Measurements from ENCODE around the gene YTHDF2. TPM values are rescaled to one million over a fixed set of nuclear protein-coding genes. Genes with fewer than 3 reads are reported as not detected.
"Not testable (repeated sequence)": the region's sequence is repeated elsewhere in the genome, so short reads cannot be mapped to it uniquely, and the experiment has no call there.

Gene YTHDF2
- polyA plus RNA-seq, 1 donor from 2014 or later = 110 TPM

- H3K27me3 Mint-ChIP-seq = peaks cover 2% of the 10 kb centered on the region
- no peaks in the 10 kb centered on the region for H3K9me3 Mint-ChIP-seq
- H3K4me3 Mint-ChIP-seq = peak overlapping the region in 1 of 4 donors; percentile 95
- H3K4me1 Mint-ChIP-seq = peaks cover 3 to 5% (median 4%) of the 10 kb centered on the region in 3 donors
- peaks cover 1% of the 10 kb centered on the region for H3K36me3 Mint-ChIP-seq
- no peak overlapping the region for H3K27ac Mint-ChIP-seq
These were observed 39.6 kb downstream of the YTHDF2 start for GRCh38 chr1:28776341-28776740.

- Mint-ChIP-seq H3K27ac (peak overlapping the region in 1 of 3 donors; percentile 52), H3K4me1 (peaks cover 0 to 5% (median 3%) of the 10 kb centered on the region in 3 donors), H3K9me3 (no peaks in the 10 kb centered on the region), H3K4me3 (no peak overlapping the region), H3K36me3 (peaks cover 4% of the 10 kb centered on the region), H3K27me3 (peaks cover 2% of the 10 kb centered on the region)
These were observed 41.3 kb downstream of the YTHDF2 start for GRCh38 chr1:28778021-28778420.

GRCh38 chr1:28779751-28780408 is 43.1 kb downstream of the YTHDF2 start:
- Mint-ChIP-seq H3K4me3 (no peak overlapping the region), H3K27ac (no peak overlapping the region), H3K9me3 (no peaks in the 10 kb centered on the region), H3K4me1 (peaks cover under 1 to 4% (median 2%) of the 10 kb centered on the region in 3 donors), H3K36me3 (peaks cover 3% of the 10 kb centered on the region), H3K27me3 (peaks cover 2% of the 10 kb centered on the region)

- peaks cover 2% of the 10 kb centered on the region for H3K27me3 Mint-ChIP-seq
These were observed 44.6 kb downstream of the YTHDF2 start for GRCh38 chr1:28781305-28781704.

GRCh38 chr1:28782011-28782410 is 45.3 kb downstream of the YTHDF2 start:
- Mint-ChIP-seq H3K36me3 (peaks cover 5% of the 10 kb centered on the region), H3K4me3 (peak overlapping the region in 1 of 4 donors; percentile 45), H3K27me3 (peaks cover 2% of the 10 kb centered on the region), H3K9me3 (no peaks in the 10 kb centered on the region), H3K27ac (peak overlapping the region in 1 of 3 donors; percentile 31), H3K4me1 (peaks cover 6 to 8% (median 7%) of the 10 kb centered on the region in 3 donors)

More at GRCh38 chr1:28781305-28781704, 44.6 kb downstream of the YTHDF2 start:
- no peaks in the 10 kb centered on the region for H3K9me3 Mint-ChIP-seq
- H3K36me3 Mint-ChIP-seq = peaks cover 5% of the 10 kb centered on the region
- no peak overlapping the region for H3K4me3 Mint-ChIP-seq
- H3K4me1 Mint-ChIP-seq = peaks cover 6 to 8% (median 7%) of the 10 kb centered on the region in 3 donors
- peak overlapping the region in 1 of 3 donors; percentile 91 for H3K27ac Mint-ChIP-seq

GRCh38 chr1:28783363-28783762 is 46.6 kb downstream of the YTHDF2 start:
- no peak overlapping the region for H3K27ac Mint-ChIP-seq
- peaks cover 2% of the 10 kb centered on the region for H3K27me3 Mint-ChIP-seq
- H3K9me3 Mint-ChIP-seq = no peaks in the 10 kb centered on the region
- H3K36me3 Mint-ChIP-seq = peaks cover 5% of the 10 kb centered on the region
- H3K4me3 Mint-ChIP-seq = peak overlapping the region in 1 of 4 donors; percentile 30
- peaks cover 6 to 8% (median 7%) of the 10 kb centered on the region in 3 donors for H3K4me1 Mint-ChIP-seq

- H3K4me3 Mint-ChIP-seq = no peak overlapping the region
- no peak overlapping the region for H3K27ac Mint-ChIP-seq
- no peaks in the 10 kb centered on the region for H3K9me3 Mint-ChIP-seq
- H3K36me3 Mint-ChIP-seq = peaks cover 2% of the 10 kb centered on the region
- H3K4me1 Mint-ChIP-seq = peaks cover 6 to 8% (median 7%) of the 10 kb centered on the region in 3 donors
- peaks cover 1% of the 10 kb centered on the region for H3K27me3 Mint-ChIP-seq
These were observed 52.7 kb downstream of the YTHDF2 start for GRCh38 chr1:28789412-28789811.

- no peak overlapping the region for H3K27ac Mint-ChIP-seq
These were observed 53.1 kb downstream of the YTHDF2 start for GRCh38 chr1:28789816-28790215.

GRCh38 chr1:28790377-28791035 is 53.8 kb downstream of the YTHDF2 start:
- peaks cover 2% of the 10 kb centered on the region for H3K36me3 Mint-ChIP-seq

More at GRCh38 chr1:28789816-28790215, 53.1 kb downstream of the YTHDF2 start:
- peaks cover 2% of the 10 kb centered on the region for H3K36me3 Mint-ChIP-seq
- peaks cover 1% of the 10 kb centered on the region for H3K27me3 Mint-ChIP-seq
- peaks cover 6 to 8% (median 7%) of the 10 kb centered on the region in 3 donors for H3K4me1 Mint-ChIP-seq
- no peak overlapping the region for H3K4me3 Mint-ChIP-seq
- no peaks in the 10 kb centered on the region for H3K9me3 Mint-ChIP-seq

GRCh38 chr1:28791929-28792328 is 55.2 kb downstream of the YTHDF2 start:
- not testable (repeated sequence) for H3K4me1 Mint-ChIP-seq, H3K4me3 Mint-ChIP-seq, H3K27me3 Mint-ChIP-seq, H3K36me3 Mint-ChIP-seq, H3K9me3 Mint-ChIP-seq
- peak overlapping the region in 1 of 3 donors; percentile 65 for H3K27ac Mint-ChIP-seq

More at GRCh38 chr1:28790377-28791035, 53.8 kb downstream of the YTHDF2 start:
- Mint-ChIP-seq H3K27ac (no peak overlapping the region), H3K4me3 (no peak overlapping the region), H3K27me3 (peaks cover 1% of the 10 kb centered on the region), H3K4me1 (peaks cover 3% of the 10 kb centered on the region in 3 donors), H3K9me3 (no peaks in the 10 kb centered on the region)

GRCh38 chr1:28792644-28793121 is 55.9 kb downstream of the YTHDF2 start:
- Mint-ChIP-seq H3K36me3 (no peaks in the 10 kb centered on the region), H3K4me3 (no peak overlapping the region)

GRCh38 chr1:28794582-28794981 is 57.8 kb downstream of the YTHDF2 start:
- not testable (repeated sequence) for H3K27me3 Mint-ChIP-seq, H3K36me3 Mint-ChIP-seq, H3K27ac Mint-ChIP-seq, H3K4me1 Mint-ChIP-seq, H3K9me3 Mint-ChIP-seq
- peak overlapping the region in 1 of 4 donors; percentile 3 for H3K4me3 Mint-ChIP-seq

More at GRCh38 chr1:28792644-28793121, 55.9 kb downstream of the YTHDF2 start:
- Mint-ChIP-seq H3K4me1 (no peaks in the 10 kb centered on the region), H3K27me3 (peaks cover 5% of the 10 kb centered on the region), H3K27ac (no peak overlapping the region), H3K9me3 (no peaks in the 10 kb centered on the region)

- Mint-ChIP-seq H3K27me3 (peaks cover 11% of the 10 kb centered on the region), H3K36me3 (no peaks in the 10 kb centered on the region), H3K4me3 (no peak overlapping the region), H3K9me3 (no peaks in the 10 kb centered on the region), H3K27ac (no peak overlapping the region), H3K4me1 (peaks cover 0 to 2% (median 2%) of the 10 kb centered on the region in 3 donors)
These were observed 59.8 kb downstream of the YTHDF2 start for GRCh38 chr1:28796352-28797211.

- H3K36me3 Mint-ChIP-seq = peaks cover 2% of the 10 kb centered on the region
- peaks cover 0 to 2% (median 2%) of the 10 kb centered on the region in 3 donors for H3K4me1 Mint-ChIP-seq
- no peaks in the 10 kb centered on the region for H3K9me3 Mint-ChIP-seq
- H3K27ac Mint-ChIP-seq = no peak overlapping the region
- no peak overlapping the region for H3K4me3 Mint-ChIP-seq
- H3K27me3 Mint-ChIP-seq = peaks cover 11% of the 10 kb centered on the region
These were observed 63.6 kb downstream of the YTHDF2 start for GRCh38 chr1:28800324-28800723.

- Mint-ChIP-seq H3K36me3 (peaks cover 2% of the 10 kb centered on the region), H3K4me1 (peaks cover 0 to 2% (median 2%) of the 10 kb centered on the region in 3 donors), H3K27ac (no peak overlapping the region), H3K4me3 (no peak overlapping the region), H3K9me3 (no peaks in the 10 kb centered on the region), H3K27me3 (peaks cover 11% of the 10 kb centered on the region)
These were observed 64.7 kb downstream of the YTHDF2 start for GRCh38 chr1:28801461-28801860.
